M059J (cell line): Measurements from ENCODE around the gene TSPEAR. TPM values are rescaled to one million over a fixed set of nuclear protein-coding genes. Genes with fewer than 3 reads are reported as not detected.
"Not testable (repeated sequence)": the region's sequence is repeated elsewhere in the genome, so short reads cannot be mapped to it uniquely, and the experiment has no call there.

Experiments used
- DNase-seq: peaks from one replicate; pipeline ENCODE4 v3.0.0-alpha.2; 2012; ENCODE audit warnings: low read depth
- total RNA-seq: library from RNA; depleted of rRNA; stranded (reverse); fragments of >200 nt; shearing (Covaris generic); gene quantifications from 2 replicates; pipeline ENCODE4 v1.2.3, GENCODE V29; 2014

TSPEAR gene
- total RNA-seq, 1 experiment from 2014 or later, result not detected

- no peak for DNase-seq
These were observed 122.3 kb downstream of the TSPEAR start for GRCh38 chr21:44589094-44589493.

DNA sequence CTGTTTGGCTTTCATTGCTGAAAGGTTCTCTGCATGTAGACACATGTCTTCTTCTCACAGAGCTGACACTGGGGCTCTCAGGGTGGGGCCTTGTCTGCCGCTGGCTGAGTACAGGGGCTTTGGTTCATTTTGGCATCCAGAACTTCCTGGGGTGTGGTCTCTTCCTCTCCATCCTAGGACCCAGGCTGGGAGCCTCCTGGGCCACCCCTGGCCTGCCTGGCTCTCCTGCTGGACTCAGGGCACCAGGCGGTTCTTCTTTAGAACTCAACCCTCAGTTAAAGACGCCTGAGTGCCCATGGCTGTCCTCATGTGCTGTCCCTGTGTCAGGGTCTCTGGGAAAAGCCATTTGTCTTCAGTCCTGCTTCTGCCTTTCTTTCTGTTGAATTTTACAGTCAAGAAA is 125.5 kb downstream of the TSPEAR start:
- no peak for DNase-seq

DNA sequence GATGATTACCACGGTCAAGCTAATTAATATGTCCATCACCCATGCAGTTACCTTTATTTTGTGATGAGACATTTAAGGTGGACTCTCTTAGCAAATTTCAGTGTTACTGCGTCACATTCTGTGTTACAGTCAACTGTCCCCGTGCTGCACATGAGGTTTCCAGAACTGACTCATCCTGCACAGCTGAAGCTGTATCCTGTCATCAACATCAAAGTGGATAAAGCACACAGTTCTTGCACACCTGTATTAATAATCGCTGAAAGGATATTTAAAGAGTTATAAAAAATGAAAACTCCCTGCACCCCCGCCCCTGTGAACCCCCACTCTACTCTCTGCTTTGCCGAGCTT is 127.6 kb downstream of the TSPEAR start:
- no peak for DNase-seq

DNA sequence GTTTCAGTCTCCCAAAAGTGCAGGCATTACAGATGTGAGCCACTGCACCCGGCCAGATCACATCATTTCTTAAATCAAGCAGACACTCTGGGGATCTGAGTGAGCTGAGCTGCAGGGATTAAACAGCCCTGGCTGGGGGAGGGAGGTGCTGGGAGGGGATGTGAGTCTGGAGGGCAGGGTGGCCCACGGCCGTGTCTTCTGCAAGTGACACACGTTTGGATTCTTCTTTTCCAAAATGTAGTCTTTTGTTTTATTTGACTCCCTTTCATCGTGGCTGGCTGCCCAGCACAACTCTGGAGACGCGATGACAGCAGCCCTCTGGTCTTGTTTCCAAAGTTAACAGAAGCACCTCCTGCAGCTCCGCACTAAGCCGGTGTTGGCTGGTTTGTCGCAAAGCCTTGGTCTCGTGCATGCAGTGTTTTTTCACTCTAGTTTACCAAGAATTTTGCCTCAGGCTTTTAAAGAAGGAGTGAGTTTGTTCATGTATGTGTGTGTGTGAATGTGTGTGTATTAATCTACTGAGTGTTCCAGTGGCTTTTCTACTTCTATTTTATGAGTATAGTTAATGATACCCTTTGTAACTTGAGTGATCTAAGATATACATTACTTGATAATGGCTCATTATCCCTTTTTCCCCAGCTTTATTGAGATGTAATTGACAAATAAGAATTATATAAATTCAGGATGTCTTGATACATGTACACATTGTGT is 128.1 kb downstream of the TSPEAR start:
- no peak for DNase-seq

- no peak for DNase-seq
These were observed 129.3 kb downstream of the TSPEAR start for GRCh38 chr21:44582055-44582454.

DNA sequence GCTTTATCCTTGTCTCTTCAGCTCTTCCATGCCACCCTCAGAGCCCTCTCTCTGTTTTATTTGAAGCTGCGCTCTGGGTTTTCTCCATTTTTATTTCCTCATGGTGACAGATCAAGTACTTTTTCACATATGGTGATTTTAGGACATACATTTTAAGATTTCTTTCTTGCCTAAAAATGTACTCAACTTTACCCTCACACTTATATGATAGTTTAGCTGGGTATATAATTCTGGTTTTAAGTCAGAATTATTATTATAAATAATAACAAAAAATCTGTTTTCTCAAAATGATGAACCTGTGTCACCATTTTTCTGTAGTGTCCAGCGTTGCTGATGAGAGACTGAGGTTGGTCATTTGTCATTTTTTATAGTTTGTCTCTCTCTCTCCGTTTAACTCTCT is 130.2 kb downstream of the TSPEAR start:
- DNase-seq, result no peak

DNA sequence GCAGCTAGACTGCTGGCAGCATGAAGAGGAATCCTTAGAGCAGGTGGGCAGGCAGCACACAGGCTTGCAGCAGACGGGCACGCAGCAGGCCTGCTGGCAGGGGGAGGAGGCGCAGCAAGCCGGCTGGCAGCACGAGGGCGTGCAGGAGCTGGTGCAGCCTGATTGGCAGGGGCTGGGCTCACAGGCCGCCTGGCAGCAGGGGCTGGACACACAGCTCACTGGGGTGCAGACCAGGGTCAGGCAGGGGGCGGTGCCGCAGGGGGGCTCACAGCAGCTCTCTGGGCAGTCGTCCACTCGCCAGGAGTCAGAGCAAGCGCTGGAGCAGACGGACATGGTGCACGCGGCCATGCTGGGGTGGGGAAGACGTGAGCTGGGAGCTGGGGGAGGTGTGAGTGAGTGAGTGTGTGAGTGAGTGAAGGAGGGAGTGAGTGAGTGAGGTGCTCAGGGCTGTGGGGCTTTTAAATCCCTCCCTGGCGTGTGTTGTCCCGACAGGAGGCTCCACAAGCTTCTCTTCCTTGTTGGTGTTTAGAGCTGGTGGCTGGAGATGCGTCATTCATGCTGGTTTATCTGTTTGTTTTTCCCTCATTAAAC is 131.0 kb downstream of the TSPEAR start, which contains the start of gene KRTAP10-5:
TSS of gene KRTAP10-5 (minus strand) at position 374 of the 591 bp plus-strand sequence. CDS start at position 348, 26 bp downstream.
- DNase-seq, result not testable (repeated sequence)

DNA sequence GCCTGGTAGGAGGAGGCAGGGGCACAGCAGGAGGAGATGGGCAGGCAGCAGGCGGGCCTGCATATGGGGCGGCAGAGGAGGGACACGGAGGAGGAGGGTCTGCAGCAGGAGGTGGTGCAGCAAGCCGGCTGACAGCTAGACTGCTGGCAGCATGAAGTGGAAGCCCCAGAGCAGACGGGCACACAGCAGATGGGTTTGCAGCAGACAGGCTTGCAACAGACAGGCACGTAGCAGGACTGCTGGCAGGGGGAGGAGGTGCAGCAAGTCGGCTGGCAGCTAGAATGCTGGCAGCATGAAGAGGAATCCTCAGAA is 131.6 kb downstream of the TSPEAR start:
- no peak for DNase-seq

DNA sequence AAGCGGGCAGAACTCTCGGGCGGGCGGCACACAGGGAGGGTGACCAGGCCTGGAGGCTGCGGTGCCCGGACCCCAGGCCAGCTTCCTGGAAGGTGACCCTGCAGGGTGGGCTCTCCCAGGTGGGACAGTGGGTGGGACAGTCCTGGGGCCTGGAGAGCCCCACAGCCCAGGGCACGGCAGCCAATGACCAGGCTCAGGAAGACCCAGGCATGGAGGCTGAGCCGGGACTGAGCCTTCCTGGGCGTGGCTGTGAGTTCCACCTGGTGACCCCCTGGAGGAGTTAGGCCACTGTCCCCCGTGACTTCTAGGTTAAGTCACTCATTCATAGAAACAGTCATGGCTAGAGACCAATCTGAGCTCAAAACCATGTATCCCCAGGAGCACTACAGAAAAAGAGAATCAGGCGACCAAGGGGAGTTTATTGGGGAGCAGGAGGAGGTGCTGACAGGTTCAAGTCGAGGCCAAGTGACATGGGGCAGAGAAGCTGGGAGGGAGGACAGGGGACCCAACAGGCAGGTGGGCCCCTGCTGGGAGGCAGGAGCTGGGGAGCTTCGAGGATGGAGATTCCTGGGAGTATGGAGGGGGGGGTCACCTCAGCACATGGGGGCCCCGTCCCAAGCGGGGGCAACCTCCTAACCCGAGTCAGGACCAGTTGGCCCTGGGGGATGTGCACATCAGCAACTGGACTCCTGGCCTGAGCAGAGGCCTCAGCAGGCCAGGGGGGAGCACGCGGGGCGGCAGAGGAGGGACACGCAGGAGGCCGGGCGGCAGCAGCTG is 132.1 kb downstream of the TSPEAR start:
- no peak for DNase-seq

DNA sequence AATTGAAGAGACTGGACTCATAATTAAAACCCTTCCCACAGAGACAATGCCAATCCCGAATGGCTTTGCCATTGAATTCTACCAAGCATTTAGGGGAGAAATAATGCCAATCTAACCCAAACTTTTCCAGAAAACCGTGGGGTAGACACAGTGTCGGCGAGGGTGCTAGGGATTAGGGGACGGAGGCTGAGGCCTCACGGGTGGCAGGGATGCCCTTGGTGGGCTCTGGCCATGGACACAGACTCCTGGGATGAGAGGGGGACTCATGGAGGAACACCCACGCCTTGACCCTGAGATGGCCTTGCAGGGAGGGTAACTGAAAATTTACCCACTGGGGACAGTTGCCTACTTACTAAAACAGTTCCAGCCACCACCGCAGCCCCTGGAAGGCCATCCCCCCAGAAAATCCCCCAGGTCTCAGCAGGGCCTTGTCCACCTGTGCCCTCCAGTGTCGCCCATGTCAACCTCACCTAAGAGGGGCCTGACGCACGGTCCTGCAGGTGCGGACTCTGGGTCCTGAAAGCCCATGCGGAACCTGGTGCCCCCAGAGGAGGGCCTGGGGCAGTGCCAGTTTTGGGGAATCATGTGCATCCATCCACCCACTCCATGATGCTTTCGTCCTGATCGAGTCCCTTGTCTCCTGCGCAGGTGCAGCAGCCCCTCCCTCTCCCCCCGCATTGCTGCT is 132.9 kb downstream of the TSPEAR start:
- DNase-seq, result no peak

GRCh38 chr21:44576025-44576420 is 135.3 kb downstream of the TSPEAR start:
- DNase-seq, result no peak

GRCh38 chr21:44575307-44576024 is 135.9 kb downstream of the TSPEAR start:
- no peak for DNase-seq

GRCh38 chr21:44574457-44575306 is 136.7 kb downstream of the TSPEAR start:
- no peak for DNase-seq

DNA sequence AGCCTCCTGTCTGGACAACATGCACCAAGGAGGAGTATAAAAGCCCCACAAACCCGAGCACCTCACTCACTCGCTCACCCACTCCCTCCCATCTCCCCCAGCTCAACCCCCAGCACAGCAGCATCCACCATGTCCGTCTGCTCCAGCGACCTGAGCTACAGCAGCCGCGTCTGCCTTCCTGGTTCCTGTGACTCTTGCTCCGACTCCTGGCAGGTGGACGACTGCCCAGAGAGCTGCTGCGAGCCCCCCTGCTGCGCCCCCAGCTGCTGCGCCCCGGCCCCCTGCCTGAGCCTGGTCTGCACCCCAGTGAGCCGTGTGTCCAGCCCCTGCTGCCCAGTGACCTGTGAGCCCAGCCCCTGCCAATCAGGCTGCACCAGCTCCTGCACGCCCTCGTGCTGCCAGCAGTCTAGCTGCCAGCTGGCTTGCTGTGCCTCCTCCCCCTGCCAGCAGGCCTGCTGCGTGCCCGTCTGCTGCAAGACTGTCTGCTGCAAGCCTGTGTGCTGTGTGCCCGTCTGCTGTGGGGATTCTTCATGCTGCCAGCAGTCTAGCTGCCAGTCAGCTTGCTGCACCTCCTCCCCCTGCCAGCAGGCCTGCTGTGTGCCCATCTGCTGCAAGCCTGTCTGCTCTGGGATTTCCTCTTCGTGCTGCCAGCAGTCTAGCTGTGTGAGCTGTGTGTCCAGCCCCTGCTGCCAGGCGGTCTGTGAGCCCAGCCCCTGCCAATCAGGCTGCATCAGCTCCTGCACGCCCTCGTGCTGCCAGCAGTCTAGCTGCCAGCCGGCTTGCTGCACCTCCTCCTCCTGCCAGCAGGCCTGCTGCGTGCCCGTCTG is 137.5 kb downstream of the TSPEAR start, which contains the start of gene KRTAP10-4:
TSS of gene KRTAP10-4 (plus strand) at position 100 of the 827 bp plus-strand sequence. CDS start at position 130, 30 bp downstream.
- DNase-seq, result not testable (repeated sequence)

DNA sequence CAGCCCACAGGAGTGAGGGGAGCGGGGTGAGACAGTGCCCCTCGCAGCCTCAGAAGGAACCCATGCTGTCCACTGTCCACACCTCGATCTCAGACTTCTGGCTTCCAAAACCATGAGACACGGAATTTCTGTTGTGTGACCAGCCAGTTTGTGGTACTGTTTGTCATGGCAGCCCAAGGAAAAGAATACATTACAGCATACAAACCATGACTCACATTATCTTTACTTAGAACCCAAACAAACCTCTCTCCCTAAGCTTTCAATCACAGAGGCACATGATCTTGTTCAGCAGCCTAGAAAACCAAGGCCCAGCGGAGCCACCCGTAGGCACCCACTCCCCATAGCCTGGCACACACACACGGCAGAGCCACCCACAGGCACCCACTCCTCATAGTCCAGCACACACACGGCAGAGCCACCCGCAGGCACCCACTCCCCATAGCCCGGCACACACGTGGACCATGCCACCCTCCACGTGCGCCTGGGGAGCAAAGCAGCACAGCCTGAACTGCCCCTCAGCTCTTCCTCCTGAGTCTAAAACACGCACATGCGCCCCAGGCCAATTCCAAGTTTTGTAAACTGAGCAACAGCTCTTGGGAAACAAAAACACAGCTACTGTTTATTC is 138.3 kb downstream of the TSPEAR start:
- DNase-seq, result peak; percentile 54

DNA sequence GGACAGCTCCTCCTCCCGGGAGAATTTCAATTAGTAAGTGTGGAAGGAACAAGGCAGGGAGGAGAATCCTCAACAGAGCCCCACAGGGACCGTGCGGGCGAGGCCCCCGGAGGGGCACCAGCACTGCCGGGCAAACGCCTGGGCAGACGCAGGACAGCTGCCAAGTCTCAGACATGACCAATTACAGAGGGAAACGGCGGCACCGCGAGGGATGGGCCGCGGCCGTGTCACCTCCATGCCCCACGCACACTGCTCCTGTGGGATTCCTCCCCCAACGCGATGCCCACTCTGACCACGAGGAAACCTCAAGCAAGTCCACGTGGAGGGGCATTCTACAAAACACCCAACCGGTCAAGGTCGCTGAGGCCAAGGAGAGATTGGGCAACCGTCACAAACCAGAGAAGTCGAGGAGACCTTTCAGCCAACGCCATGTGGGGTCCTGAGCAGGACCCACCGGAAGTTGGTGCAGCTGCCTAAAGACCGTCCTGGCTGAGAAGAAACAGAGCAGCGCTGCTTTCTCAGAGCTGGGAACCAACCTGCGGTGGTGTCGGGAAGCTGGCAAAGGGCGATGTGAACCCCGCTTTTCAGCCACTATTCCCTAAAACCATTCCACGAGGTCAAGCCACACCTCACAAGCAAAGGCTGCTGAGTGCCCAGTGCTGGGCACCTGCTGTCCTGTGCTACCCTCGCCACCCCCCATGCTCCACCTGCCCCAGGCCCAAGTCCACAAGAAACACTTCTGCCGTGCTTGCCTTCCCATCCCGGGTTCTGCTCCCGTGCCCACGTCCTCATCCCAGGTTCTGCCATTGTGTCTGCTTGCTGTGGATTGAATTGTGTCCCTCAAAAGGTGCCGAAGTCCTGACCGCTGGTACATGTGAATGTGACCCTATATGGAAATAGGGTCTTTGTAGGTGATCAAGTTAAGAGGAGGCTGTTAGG is 139.3 kb downstream of the TSPEAR start:
- DNase-seq, result no peak

DNA sequence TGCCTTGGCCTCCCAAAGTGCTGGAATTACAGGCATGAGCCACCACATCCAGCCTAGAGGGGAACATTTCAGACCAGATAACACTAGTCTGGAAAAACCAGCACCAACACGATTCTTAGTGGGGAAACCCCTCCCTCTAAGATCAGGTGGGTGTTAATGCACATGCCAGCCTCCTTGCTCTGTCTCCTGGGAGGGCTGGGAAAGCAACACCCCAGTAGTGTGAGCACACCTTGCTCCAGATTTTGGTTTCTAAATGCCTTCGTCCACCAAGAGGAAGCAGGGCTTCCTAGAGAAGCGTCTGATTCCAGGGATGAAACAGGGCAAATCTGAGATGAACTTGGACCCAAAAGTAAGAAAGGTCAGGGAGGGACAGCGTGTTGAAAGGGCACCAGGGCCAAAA is 140.1 kb downstream of the TSPEAR start:
- DNase-seq, result no peak

DNA sequence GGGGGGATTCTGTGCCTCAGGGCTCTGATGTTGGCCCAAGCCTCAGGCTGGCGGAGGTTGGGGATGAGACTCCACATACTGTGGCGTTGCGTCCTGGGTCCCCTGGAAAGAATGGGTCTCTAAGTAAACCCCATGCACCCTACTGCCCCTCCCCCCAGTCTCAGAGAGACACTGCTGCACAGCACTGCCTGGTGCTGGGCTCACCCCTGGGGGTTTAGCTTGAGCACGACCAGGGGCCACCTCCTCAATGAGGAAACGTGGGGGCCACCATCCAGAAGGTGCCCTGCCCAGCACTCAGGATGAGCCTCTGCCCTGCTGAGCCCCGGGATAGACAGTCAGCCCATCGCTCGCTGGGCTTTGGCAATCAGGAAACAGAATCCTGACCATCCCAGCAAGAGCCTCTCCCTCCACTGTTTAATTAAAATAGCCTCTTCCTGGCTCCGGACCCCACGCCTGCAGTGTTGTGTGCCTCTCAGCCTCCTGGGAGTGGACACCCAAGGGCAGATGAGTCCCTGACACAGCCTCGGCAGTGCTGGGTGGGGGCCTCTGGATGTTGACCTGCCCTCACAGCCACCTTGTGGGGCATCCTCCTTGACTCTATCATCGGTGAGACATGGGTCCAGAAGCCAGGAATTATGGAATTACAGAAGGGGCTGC is 141.4 kb downstream of the TSPEAR start:
- no peak for DNase-seq
